HL-60 (cell line): Measurements from ENCODE around the gene DTL.
A peak's percentile ranks its signal among the peaks of the same experiment; 100 is the strongest.

Experiments used
- DNase-seq, 2 experiments: peaks; one replicate each; pipeline ENCODE4 v3.0.0-alpha.2; 2010 to 2020; ENCODE audit warnings: low read depth in 1 of 2, low spot score in 1 of 2
- H3K27ac ChIP-seq: fragments of 250-450 bp; sonication (Bioruptor Pico); replicated peaks from 2 replicates; pipeline ENCODE4 v1.5.1; 2020; ENCODE audit warnings: mild to moderate bottlenecking, moderate library complexity
- H3K27me3 ChIP-seq: fragments of 250-450 bp; sonication (Bioruptor Pico); 2 replicates; pipeline ENCODE4 v1.5.1; 2021; ENCODE audit warnings: mild to moderate bottlenecking, moderate library complexity; ENCODE audit not compliant: insufficient read depth, poor library complexity, severe bottlenecking
- H3K4me3 ChIP-seq: replicated peaks from 2 replicates; pipeline ENCODE4 v1.5.1; 2011; ENCODE audit warnings: mild to moderate bottlenecking, control low read depth, low read length; ENCODE audit not compliant: insufficient read depth
- CTCF ChIP-seq: IDR thresholded peaks from one replicate; pipeline ENCODE4 v1.5.1; 2011; ENCODE audit warnings: low read length, control low read depth, inconsistent platforms; ENCODE audit not compliant: insufficient read depth
- GABPA ChIP-seq: IDR thresholded peaks from 2 replicates; pipeline ENCODE4 v1.6.1; 2012; ENCODE audit warnings: low read depth
- POLR2AphosphoS5 ChIP-seq: IDR thresholded peaks from 2 replicates; pipeline ENCODE4 v1.6.1; 2012; ENCODE audit warnings: low read depth
- REST ChIP-seq: IDR thresholded peaks from 2 replicates; pipeline ENCODE4 v1.6.1; 2012; ENCODE audit warnings: low read depth; ENCODE audit not compliant: insufficient replicate concordance
- SPI1 ChIP-seq: IDR thresholded peaks from 2 replicates; pipeline ENCODE4 v1.6.1; 2012; ENCODE audit warnings: low read depth, mild to moderate bottlenecking, borderline replicate concordance

Gene DTL

GRCh38 chr1:212142883-212143530, 107.5 kb downstream of the DTL start:
- Histone ChIP-seq H3K27me3 (no peaks in the 10 kb centered on the region), H3K4me3 (no peak overlapping the region), H3K27ac (no peak overlapping the region)
- no peak for DNase-seq
- TF ChIP-seq CTCF (no peak), SPI1 (peak; percentile 59; the same call in 1 of the 2 replicates)

- Histone ChIP-seq H3K27ac (no peak overlapping the region), H3K27me3 (no peaks in the 10 kb centered on the region), H3K4me3 (no peak overlapping the region)
- DNase-seq = no peak
- TF ChIP-seq SPI1 (no peak), CTCF (no peak), GABPA (no peak), REST (no peak), POLR2AphosphoS5 (no peak)
Observed at GRCh38 chr1:212147581-212148033, 112.1 kb downstream of the DTL start.

- Histone ChIP-seq H3K27me3 (no peaks in the 10 kb centered on the region), H3K4me3 (no peak overlapping the region), H3K27ac (no peak overlapping the region)
- TF ChIP-seq CTCF = no peak
- TF ChIP-seq GABPA = no peak
- TF ChIP-seq SPI1 = no peak
- DNase-seq = no peak
Observed at GRCh38 chr1:212149566-212149965, 114.0 kb downstream of the DTL start.

GRCh38 chr1:212152308-212152693, 116.8 kb downstream of the DTL start:
- H3K27ac ChIP-seq = no peak overlapping the region
- no peaks in the 10 kb centered on the region for H3K27me3 ChIP-seq
- TF ChIP-seq SPI1 = peak; percentile 73; the same call in 1 of the 2 replicates
- TF ChIP-seq REST = no peak
- peak; percentile 10 to 33 for DNase-seq
- H3K4me3 ChIP-seq = no peak overlapping the region
